Measurements from ENCODE around the gene C9orf85.
"Not testable (repeated sequence)": the region's sequence is repeated elsewhere in the genome, so short reads cannot be mapped to it uniquely, and the experiment has no call there.

The C9orf85 gene

DNA sequence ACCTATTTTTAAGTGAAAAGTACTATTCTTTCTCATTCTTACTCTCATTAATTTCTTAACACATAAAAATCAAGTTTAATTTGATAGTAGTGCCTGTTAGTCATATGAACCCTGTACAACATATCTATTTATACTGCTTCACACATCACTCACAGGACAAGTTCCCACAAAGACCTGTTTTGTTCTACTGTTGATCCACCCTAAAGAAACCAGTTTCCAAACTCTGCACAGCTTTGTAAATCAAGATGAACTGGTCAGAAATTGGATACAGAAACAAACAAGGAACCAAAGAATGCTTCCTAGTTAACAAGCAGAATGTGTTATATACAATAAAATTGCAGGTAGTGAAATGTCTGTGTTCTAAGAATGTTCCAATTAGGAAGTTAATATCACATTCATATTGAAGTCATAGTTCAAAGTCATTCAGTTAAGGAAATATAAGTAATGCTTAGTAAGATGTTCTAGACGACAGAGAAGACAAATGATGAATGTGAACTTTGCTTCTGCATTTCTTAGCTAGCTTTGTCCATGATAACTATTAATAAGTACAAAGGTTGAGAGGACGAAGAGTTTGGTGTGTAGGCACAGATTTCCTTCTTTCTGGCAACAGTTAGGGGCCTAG is 33.4 kb downstream of the C9orf85 start:
- no peak for DNase-seq

DNA sequence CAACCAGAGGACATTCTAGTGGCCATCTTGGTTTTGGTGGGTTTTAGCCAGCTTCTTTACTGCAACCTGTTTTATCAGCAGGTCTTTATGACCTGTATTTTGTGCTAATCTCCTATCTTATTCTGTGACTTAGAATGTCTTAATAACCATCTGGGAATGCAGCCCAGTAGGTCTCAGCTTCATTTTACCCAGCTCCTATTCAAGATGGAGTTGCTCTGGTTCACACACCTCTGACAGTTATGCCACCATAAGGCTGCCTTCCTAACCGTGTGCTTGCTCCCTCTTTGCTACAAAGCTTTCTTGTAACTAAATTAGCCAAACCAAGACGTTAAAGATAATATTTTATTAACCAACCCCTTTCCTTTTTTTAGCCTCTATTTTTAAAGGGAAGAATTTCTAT is 43.2 kb downstream of the C9orf85 start:
- DNase-seq = not testable (repeated sequence)

DNA sequence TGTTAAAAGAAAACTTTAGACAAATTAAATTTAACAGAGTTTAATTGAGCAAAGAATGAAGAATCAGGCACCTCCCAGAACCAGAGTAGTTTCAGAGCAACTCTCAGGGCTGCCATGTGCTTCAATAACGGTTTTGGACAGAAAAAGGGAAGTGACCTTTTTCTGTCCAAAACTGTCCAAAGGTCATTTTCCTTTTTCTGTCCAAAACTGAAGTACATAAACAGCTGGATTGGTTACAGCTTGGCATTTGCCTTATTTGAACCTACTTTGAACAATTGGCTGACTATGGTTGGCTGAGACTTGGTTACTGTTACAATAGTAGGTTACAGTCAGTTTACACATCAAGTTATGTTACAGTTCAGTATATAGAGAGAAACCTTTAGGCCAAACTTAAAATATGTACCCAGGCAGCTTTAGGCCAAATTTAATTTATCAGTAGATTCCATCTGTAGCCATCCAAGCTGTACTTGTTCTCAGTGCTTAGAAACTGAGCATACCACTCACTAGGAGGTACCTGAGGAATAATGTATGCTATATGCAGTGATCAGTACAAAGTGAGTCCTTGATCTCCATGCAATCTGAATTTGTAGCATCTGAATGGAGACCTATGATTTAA is 44.0 kb downstream of the C9orf85 start:
- no peak for DNase-seq

DNA sequence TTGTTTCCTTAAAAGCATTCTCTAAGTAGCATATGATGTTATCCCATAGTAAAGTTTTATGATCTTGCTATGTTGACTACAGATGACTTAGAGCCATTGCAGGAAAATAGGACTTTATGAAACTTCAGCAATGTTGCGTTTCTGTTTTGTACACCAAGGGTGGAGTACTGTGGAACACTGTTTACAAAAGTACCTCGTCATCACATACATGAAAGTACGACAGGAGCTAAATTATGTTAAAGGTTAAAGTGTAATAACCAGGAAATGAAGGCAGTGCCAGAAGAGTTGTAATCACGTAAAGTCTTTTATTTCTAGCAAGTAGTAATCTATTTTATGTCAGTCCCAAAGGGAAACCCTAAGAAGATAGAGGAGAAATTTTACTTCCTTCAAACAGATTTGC is 50.9 kb downstream of the C9orf85 start:
- DNase-seq = no peak

DNA sequence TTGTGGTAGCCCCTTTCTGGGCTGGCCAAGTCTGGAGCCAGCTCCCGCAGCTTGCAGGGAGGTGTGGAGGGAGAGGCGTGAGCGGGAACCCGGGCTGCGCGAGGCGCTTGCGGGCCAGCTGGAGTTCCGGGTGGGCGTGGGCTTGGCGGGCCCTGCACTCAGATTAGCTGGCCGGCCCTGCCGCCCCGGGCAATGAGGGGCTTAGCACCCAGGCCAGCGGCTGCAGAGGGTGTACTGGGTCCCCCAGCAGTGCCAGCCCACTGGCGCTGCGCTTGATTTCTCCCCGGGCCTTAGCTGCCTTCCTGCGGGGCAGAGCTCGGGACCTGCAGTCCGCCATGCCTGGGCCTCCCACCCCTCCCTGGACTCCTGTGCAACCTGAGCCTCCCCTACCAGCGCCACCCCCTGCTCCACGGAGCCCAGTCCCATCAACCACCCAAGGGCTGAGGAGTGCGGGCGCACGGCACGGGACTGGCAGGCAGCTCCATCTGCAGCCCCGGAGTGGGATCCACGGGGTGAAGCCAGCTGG is 52.1 kb downstream of the C9orf85 start:
- not testable (repeated sequence) for DNase-seq

DNA sequence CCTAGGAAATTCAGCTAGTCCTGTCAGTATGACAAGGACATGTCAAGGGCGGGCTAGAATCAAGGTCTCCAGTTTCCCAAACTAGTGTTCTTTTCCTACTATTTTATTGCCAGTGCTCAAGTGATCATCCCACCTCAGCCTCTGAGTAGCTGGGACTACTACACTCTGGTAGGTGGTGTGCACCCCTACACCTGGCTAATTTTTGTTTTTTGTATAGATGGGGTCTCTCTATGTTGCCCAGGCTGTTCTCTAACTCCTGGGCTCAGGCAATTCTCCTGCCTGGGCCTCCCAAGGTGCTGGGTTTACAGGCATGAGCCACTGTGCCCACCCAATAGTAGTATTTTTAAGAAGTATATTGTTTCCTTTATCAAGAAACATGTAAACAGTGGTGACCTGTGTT is 54.0 kb downstream of the C9orf85 start:
- DNase-seq = no peak

DNA sequence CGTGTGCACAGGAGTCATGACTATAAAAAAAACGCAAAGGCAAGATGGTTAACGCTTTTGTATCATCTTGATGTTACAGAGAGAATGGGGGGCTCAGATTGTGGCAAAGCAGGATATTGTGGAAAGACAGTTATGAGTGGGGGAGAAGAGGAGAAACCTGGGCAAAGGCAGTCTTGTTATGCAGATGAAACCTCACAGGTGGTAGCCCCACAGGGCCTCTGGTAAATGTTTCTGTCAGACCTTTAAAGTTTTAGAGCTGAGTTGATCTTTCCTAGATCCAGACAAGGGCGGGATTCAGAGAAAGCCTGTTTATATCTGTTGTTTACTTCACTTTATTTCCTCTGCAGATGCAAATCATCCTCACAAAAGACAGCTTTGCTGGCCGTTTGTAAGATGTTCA is 55.2 kb downstream of the C9orf85 start:
- no peak for DNase-seq

DNA sequence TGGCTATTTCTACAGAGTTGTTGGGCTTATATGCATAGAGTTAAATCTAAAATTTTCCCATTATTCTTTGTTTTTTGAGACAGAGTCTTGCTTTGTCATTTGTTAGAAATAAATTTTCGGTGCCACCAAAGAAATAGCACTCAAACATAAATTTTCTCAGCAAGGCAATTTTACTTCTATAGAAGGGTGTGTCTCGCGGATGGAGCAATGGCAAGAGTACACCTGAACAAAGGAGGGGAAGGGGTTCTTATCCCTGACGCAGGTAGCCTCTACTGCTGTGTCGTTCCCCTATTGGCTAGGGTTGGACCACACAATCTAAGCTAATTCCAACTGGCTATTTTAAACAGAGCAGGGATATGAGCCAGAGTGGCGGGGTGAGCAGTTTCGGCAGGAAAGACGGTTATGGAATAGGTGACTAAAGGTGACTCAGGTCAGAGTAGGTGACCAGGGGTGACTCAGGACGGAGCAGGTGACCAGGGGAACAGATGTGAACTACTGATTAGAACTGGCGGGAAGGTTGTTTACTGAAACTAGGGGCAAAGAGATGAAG is 57.2 kb downstream of the C9orf85 start:
- DNase-seq = no peak

DNA sequence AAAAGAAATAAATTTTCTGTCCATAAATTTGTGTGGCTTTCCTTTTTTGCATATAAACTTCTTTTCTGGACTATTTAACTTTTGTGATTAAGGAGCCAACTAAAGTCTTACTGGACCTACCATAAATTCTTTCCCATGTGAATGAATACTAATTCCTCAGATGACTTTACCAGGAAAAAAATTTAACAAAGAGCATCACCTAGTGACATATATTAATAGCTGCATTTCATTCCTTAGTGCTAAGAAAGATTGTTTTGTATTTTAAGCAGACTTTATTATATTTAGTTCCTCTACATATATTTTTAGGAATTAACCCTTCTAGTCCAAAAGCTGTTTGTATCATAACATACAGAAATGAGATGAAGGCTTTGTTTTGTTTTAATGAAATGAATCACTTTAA is 64.4 kb downstream of the C9orf85 start:
- peak; percentile 15 for DNase-seq

DNA sequence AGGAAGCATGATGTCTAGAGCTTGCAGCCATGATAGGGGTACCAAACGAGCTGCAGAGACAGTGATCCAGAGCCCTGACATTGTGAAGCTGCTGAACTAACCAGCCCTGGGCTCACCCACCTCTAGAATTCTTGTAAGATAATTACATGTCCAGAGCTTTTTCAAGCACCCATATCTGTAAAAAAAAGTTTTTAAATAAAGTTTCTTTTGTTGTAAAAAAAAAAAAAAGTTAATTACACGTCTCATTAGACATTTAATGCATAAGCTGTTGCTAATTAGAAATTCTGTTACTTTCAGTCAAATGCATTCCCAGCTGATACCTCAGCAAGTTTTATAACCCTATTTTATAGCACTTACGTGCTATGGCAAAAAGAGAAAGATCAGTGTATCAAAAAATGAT is 65.6 kb downstream of the C9orf85 start:
- no peak for DNase-seq

DNA sequence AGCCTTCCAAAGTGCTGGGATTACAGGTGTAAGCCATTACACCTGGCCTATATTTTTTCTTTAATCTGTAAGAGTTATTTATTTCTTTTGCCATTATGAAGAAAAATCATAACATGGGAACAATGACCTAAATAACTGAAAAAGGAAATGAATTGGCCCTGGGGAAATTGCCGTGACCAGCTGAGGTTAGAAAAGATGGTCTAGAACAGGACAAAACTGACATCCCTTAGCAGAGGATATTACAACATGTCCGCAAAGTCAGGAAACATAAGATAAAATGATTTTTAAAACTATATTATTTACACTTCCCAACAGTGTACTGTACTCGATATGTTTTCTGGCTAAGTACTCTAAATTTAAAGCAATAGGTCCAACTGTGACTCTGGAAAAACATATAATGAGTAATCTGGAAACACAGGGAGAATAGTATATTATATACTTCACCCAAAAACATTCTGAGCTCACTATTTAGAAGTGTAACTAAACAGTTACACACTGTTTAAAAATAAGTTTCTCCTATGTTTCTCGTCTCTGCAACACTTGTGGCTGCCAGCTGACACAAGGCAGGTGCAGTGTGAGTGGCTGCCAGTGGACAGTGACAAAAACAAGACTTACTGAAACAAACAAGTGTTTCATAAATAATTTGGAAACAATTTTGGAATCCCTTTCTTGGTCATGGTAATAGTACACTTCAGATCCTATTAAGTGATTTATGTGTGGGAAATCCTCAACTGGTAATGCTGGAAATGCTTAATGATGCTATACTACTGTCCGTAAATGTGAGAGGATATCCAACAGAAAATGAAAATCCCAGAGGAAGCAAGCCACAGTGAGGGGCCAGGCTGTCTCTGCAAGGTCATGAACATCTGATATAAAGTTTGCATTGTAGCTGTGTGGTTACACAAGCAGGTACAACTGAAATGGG is 69.1 kb downstream of the C9orf85 start:
- DNase-seq = no peak

DNA sequence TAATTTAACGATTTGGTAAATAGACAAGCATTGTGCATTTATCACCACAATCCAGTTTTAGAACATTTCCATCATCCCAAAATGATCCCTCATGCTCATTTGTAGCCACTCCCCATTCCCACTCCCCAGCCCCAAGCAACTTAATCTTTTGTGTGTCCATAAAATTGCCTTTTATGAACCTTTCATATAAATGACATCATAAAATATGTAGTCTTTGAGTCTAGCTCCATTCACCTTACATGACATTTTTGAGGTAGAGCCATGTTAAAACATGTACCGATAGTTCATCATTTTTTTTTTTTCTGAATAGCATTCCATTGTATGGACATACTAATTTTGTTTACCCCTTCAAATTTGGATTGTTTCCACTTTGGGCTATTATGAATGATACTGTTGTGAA is 70.5 kb downstream of the C9orf85 start:
- DNase-seq = no peak

DNA sequence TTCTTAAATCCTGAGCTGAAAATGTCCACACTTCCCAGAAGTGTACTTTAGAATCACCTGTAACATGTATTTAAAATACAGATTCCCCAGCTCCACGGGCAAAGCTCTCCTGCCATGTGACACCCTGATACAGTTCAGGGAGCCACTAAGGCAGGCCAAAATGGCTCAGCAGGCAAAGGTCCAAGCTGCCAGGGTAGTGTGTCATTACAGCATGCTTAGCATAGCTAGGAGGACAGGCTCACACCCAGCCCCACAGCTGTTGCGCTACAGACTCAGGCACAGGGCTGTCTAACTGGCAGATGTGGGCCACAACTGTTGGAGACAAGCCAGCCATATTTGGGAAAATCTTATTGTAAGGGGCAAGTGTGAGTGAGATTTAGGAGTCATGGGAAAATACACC is 73.0 kb downstream of the C9orf85 start:
- DNase-seq = peak; percentile 61

DNA sequence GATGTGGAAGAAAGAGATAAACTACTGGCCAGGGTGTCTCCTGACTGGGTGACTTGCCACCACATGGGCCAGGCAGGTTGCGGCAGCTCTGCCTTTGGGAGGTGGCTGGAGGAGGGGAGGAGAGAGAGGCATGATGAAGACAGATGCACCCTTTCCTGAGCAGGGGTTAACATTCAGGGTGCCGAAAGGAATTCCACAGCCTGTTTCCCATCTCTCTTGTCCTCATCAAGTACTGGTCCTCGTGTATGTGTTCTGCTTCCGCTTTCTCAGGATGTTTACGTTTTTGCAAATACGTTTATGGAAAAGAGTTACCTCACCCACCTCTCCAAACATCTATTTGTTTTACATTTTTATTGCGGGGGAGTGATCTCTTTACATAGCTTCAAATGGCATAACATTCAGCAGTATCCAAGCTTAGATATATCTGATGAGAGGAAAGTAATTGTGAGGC is 73.4 kb downstream of the C9orf85 start:
- DNase-seq = no peak

DNA sequence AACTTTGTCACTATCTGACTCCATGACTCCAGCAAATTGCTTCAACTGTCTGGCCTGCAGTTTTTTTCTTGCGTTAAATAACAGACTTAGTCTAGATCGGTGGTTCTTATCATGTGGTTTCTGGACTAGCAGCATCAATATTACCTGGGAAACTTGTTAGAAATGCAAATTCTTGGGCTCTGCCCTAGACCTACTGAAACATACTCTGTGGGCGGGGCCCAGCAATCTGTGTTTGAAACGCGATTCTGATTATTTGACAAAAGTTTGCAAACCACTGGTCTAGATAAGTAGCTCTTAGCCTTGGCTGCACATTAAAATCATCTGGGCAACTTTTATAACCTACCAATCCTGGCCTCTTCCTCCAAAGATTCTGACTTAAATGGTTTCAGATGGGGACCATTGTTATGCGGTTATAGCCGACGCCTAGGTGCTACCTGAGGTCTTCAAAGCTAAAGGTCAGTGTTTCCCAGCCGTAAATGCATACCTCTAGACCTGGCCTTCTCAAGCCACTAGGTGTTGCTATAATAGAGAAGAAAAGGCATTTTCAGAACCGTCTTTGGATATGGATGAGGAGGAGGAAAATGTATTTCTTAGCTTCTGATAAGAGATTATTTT is 74.0 kb downstream of the C9orf85 start:
- DNase-seq = no peak

DNA sequence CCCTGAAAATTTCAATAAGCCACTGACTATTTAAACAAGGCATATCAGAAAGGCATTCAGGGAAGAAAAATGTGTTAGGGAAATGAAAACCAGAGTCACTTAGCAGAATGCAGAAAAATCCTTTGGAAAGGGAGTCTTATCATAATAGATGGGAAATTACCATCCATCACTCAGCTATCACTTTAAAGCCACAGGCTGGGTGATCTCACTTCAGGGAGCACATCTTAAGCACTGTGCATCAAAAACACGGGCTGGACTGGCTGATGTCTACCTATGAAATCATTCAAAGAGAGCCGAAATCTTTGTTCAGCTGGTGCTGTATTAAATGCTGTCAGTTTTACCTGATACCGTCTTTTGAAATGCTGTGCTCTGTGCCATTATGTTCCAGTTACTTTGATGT is 75.5 kb downstream of the C9orf85 start:
- no peak for DNase-seq

DNA sequence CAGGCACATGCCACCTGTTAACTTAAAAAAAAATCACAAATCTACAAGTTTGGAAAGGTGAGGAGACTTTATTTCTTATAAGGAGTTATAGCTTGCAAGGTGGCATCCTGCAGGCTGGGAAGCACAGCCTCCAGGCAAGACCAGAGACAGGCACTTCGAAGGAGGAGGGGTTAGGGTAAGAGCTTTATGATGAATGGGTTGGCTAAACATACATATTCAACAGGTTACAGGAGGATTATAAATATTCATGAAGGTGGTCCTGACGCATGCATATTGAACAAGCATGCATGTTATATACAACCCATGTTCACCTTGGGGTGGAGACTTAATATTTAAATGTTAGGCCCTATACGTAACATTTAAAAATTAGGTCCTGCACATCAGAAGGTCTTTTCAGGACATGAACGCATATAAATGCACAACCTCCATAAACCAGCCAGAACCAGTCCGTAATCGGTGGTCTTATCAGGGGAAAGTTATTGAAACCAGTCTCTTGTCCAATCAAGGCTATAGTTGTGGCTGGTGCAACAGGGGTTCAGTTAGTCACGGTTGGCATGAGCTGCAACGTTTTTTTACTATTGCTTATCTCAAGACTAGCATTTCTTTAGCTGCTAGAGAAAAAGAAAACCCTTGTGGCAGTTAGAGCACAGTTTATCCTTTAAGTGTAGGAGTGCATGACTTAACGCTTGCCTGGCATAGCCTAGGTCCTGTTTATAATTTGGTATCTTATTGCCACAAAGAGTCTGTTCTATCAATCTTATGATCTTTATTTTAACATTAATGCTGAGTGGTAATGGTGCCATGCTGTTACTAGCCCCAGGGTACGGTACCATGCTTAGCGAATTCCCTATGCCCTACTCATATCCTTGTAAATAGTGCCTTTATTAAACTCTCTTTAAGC is 76.3 kb downstream of the C9orf85 start:
- no peak for DNase-seq

DNA sequence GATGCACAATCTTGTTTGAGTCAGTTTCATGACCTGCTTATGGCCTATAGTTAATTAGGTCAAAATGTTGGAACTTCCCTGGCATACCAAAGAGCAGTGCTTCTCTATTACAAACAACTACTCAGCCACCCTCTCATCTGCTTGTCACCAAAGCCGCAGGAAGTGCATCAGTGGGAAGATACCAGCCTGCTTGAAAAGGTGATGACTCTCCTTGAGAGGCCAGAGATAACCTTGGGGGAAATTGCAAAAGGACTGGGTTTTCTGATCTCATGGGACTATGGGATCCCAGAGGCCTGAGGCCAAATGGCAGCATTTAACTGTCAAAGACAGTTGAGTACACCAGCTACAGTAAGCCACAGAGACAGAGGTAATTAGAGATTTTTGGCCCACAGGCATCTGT is 79.0 kb downstream of the C9orf85 start:
- DNase-seq = no peak

DNA sequence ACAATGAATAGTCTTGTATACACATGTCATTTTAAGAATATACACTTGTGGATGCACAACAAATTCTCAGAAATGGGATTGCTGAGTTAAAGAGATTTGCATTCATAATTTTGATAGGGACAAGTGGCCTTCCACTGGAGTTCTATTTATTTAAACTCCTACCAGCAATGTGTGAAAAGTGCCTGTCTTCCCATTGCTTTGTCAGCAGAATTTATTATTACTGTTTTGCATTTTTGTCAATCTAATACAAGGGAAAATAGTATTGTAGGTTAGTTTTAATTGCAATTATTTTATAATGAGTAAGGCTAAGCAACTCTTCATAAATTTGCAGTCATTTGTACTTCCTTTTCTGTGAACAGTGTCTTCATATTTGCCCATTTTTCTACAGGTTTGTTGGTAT is 94.0 kb downstream of the C9orf85 start:
- DNase-seq = no peak

DNA sequence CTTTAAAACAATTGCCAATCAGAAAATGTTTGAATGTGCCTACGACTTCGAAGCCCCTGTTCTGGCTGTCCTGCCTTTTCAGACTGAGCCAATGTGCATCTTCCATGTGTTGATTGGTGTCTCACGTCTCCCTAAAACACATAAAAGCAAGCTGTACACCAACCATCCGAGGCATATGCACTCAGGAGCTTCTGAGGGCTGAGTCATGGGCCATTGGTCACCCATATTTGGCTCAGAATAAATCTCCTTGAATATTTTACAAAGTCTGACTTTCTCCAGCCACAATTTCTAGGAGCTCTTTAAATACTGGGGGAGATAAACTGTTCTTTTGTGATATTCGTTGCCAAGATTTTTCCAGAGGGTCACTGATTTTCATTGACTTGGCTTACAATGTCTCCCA is 95.1 kb downstream of the C9orf85 start:
- DNase-seq = no peak

DNA sequence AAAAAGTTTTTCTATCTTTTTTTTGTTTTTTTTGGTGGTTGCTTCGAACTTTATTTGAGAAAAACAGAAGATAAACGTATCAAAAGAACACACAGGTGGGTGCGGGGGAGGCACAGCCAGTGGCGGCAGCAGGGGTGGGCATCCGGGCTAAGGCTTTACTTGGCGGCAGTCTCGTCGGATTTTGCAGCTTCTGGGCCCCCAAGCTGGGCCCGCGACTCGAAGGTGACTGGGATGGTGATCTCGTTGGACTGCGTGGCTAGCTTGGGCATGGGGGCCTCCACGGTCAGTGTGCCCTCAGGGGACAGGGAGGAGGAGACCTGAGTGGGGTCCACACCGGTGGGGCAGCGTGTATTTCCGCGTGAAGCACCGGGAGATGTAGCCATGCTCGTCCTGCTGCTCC is 96.3 kb downstream of the C9orf85 start:
- DNase-seq = not testable (repeated sequence)

DNA sequence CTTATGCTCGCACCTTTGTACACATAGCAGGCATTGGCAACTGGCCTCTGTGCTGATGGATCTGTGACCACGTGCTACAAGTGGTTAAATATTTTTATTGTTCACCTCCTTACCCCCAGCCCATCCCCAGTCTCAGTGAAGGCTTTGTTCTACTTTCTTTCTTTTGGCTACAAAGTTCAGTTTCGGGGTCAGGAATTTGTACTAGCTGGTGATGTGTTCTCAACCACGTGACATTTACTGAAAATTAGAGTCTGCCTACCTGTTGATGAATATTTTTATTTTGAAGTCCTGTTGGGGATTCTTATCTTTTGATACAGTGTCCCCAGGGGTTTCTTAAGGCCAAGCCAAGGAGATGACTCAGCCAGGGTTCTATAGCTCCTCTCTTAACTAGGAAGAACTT is 101.2 kb downstream of the C9orf85 start:
- no peak for DNase-seq

All from fibroblast of skin of right quadriceps (primary cell).